Measurements from ENCODE around the gene NR2F2. TPM values are rescaled to one million over a fixed set of nuclear protein-coding genes. Genes with fewer than 3 reads are reported as not detected.

NR2F2 gene
- total RNA-seq, 1 donor, result 14.5 TPM

GRCh38 chr15:96292635-96293034, 37.9 kb upstream of the NR2F2 start:
- Histone ChIP-seq H4K20me1 (ENCODE audit: insufficient read depth, low read length) (no peaks in the 10 kb centered on the region), H3K4me3 (ENCODE audit: insufficient read depth, low read length) (no peak overlapping the region), H3K79me2 (ENCODE audit: insufficient read depth, low read length) (no peaks in the 10 kb centered on the region), H3K4me2 (ENCODE audit: insufficient read depth, low read length) (no peak overlapping the region), H3K9me3 (ENCODE audit: low read depth, low read length) (no peaks in the 10 kb centered on the region), H3K4me1 (ENCODE audit: insufficient read depth, low read length) (no peaks in the 10 kb centered on the region), H3K27ac (ENCODE audit: low read depth, low read length) (no peak overlapping the region), H3K27me3 (ENCODE audit: insufficient read depth, low read length) (no peaks in the 10 kb centered on the region), H3K36me3 (ENCODE audit: insufficient read depth, low read length) (no peaks in the 10 kb centered on the region), H2AFZ (ENCODE audit: low read length) (no peak overlapping the region)
- TF ChIP-seq CTCF (IDR thresholded peaks at IDR 0.05; ENCODE audit: extremely low read depth, low read depth, low read length), result no peak
- DNase-seq (ENCODE audit: insufficient read length, low spot score, missing footprints), result no peak

- Histone ChIP-seq H3K36me3 (ENCODE audit: insufficient read depth, low read length) (no peaks in the 10 kb centered on the region), H3K4me1 (ENCODE audit: insufficient read depth, low read length) (no peaks in the 10 kb centered on the region), H3K79me2 (ENCODE audit: insufficient read depth, low read length) (no peaks in the 10 kb centered on the region), H3K4me2 (ENCODE audit: insufficient read depth, low read length) (no peak overlapping the region), H3K27ac (ENCODE audit: low read depth, low read length) (no peak overlapping the region), H3K27me3 (ENCODE audit: insufficient read depth, low read length) (no peaks in the 10 kb centered on the region), H3K4me3 (ENCODE audit: insufficient read depth, low read length) (no peak overlapping the region), H3K9me3 (ENCODE audit: low read depth, low read length) (peaks cover 2% of the 10 kb centered on the region), H2AFZ (ENCODE audit: low read length) (no peak overlapping the region), H4K20me1 (ENCODE audit: insufficient read depth, low read length) (no peaks in the 10 kb centered on the region)
- no peak for TF ChIP-seq CTCF (IDR thresholded peaks at IDR 0.05; ENCODE audit: extremely low read depth, low read depth, low read length)
- DNase-seq (ENCODE audit: insufficient read length, low spot score, missing footprints), result no peak
Observed at GRCh38 chr15:96293441-96293840, 37.1 kb upstream of the NR2F2 start.

GRCh38 chr15:96294766-96295165, 35.7 kb upstream of the NR2F2 start:
- no peaks in the 10 kb centered on the region for H3K27me3 ChIP-seq (ENCODE audit: insufficient read depth, low read length)
- peaks cover 2% of the 10 kb centered on the region for H3K9me3 ChIP-seq (ENCODE audit: low read depth, low read length)
- no peaks in the 10 kb centered on the region for H3K4me1 ChIP-seq (ENCODE audit: insufficient read depth, low read length)
- H4K20me1 ChIP-seq (ENCODE audit: insufficient read depth, low read length), result no peaks in the 10 kb centered on the region
- no peak for TF ChIP-seq CTCF (IDR thresholded peaks at IDR 0.05; ENCODE audit: extremely low read depth, low read depth, low read length)
- no peak overlapping the region for H3K4me3 ChIP-seq (ENCODE audit: insufficient read depth, low read length)
- H3K79me2 ChIP-seq (ENCODE audit: insufficient read depth, low read length), result no peaks in the 10 kb centered on the region
- H3K36me3 ChIP-seq (ENCODE audit: insufficient read depth, low read length), result no peaks in the 10 kb centered on the region
- DNase-seq (ENCODE audit: insufficient read length, low spot score, missing footprints), result no peak
- no peak overlapping the region for H3K27ac ChIP-seq (ENCODE audit: low read depth, low read length)
- H2AFZ ChIP-seq (ENCODE audit: low read length), result no peak overlapping the region
- H3K4me2 ChIP-seq (ENCODE audit: insufficient read depth, low read length), result no peak overlapping the region

- no peak overlapping the region for H2AFZ ChIP-seq (ENCODE audit: low read length)
- no peaks in the 10 kb centered on the region for H3K79me2 ChIP-seq (ENCODE audit: insufficient read depth, low read length)
- peaks cover 2% of the 10 kb centered on the region for H3K9me3 ChIP-seq (ENCODE audit: low read depth, low read length)
- no peaks in the 10 kb centered on the region for H3K4me1 ChIP-seq (ENCODE audit: insufficient read depth, low read length)
- H3K27me3 ChIP-seq (ENCODE audit: insufficient read depth, low read length), result no peaks in the 10 kb centered on the region
- peak; percentile 70 for DNase-seq (ENCODE audit: insufficient read length, low spot score, missing footprints)
- no peaks in the 10 kb centered on the region for H4K20me1 ChIP-seq (ENCODE audit: insufficient read depth, low read length)
- H3K27ac ChIP-seq (ENCODE audit: low read depth, low read length), result no peak overlapping the region
- no peak overlapping the region for H3K4me3 ChIP-seq (ENCODE audit: insufficient read depth, low read length)
- no peak for TF ChIP-seq CTCF (IDR thresholded peaks at IDR 0.05; ENCODE audit: extremely low read depth, low read depth, low read length)
- no peak overlapping the region for H3K4me2 ChIP-seq (ENCODE audit: insufficient read depth, low read length)
- H3K36me3 ChIP-seq (ENCODE audit: insufficient read depth, low read length), result no peaks in the 10 kb centered on the region
Observed at GRCh38 chr15:96296264-96296663, 34.2 kb upstream of the NR2F2 start.
